Measurements from ENCODE around the gene FAM90A1. TPM values are rescaled to one million over a fixed set of nuclear protein-coding genes. Genes with fewer than 3 reads are reported as not detected.
A peak's percentile ranks its signal among the peaks of the same experiment; 100 is the strongest.
"Not testable (repeated sequence)": the region's sequence is repeated elsewhere in the genome, so short reads cannot be mapped to it uniquely, and the experiment has no call there.

Gene FAM90A1, protein sequence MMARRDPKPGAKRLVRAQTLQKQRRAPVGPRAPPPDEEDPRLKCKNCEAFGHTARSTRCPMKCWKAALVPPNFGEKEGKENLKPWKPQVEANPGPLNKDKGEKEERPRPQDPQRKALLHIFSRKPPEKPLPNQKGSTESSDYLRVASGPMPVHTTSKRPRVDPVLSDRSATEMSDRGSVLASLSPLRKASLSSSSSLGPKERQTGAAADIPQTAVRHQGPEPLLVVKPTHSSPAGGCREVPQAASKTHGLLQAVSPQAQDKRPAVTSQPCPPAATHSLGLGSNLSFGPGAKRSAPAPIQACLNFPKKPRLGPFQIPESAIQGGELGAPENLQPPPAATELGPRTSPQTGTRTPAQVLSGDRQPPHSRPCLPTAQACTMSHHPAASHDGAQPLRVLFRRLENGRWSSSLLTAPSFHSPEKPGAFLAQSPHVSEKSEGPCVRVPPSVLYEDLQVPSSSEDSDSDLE
- 1 to 10 TPM in 1 of 3 donors, under 1 TPM in 2; 0.91 to 2.0 (median 0.97) TPM for polyA plus RNA-seq (ENCODE audit: insufficient read length in 3 of 3)

DNA sequence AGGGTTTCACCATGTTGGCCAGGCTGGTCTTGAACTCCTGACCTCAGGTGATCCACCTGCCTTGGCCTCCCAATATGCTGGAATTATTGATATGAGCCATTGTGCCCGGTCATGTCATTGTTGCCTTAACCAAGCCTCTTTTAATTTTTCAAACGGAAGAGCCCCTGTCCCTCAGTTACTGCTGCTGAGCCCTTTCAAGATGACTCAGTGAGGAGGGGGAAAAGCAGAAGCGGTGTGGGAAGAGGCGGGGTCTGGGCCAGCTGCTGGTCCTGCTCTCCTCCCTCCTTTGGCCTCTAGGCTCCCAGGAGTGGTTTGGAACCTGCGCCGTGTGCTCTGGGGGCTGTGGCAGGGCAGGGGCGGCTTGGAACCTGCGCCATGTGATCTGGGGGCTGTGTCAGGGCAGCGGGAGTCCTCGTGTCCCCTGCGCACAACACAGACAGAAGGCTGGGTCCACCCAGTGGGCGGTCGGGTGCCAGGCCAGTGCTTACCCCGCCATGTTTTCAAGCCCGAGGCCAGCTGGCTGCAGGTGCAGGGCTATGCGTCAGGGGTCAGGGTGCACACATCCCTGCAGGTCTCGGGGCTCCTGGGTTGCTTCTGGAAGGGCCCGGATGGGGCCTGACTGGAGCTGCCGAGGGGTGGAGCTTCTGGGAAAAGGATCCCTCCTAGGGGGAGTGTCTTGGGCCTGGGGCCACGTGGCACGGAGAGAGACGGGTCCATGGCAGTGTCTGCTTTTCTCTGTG is at the start of gene FAM90A1:
FAM90A1 (minus strand) TSS at position 627 of the 740 bp plus-strand sequence. CDS start 2,786 bp downstream, outside the sequence.
- not testable (repeated sequence) for DNase-seq (ENCODE audit: low read depth in 3 of 3, low spot score in 2 of 3)

DNA sequence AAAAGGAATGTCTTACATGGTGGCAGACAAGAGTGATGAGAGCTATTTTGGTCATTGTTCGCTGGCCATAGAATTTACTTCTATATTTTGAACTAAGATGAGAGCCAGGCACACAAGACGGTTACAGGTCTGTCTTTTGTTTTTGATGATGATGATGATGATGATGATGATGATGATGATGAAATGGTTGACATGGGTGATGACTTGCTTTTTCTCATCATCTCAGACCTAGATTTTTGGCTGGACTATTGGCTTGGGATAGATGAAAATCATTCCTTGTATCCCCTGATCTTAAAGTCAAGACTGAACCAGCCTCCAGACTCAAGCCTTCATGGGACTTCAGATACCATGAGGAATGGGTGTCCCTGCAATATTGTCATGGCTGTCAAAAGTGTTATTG is 49.0 kb upstream of the FAM90A1 start:
- DNase-seq (ENCODE audit: low read depth in 3 of 3, low spot score in 2 of 3), result not testable (repeated sequence)

DNA sequence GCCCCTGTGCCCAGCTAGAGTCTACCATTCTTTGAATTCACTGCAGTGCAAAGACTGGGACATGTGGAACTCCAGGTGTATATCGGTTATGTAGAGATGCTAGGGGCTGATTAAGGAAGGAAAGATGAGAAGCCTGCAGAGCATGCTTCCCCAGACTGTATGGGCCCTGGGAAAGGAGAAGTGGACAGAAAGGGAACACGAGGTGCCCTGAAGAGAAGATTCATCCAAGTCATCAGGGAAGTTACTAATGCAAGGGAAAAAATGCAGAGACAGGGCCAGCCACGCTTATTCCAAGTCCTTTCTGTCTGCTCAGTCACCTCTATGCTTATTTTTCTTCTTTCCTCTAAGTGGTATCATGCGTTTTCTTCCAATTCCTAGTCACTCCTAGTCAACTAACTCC is 39.3 kb upstream of the FAM90A1 start:
- DNase-seq (ENCODE audit: low read depth in 3 of 3, low spot score in 2 of 3), result not testable (repeated sequence)

DNA sequence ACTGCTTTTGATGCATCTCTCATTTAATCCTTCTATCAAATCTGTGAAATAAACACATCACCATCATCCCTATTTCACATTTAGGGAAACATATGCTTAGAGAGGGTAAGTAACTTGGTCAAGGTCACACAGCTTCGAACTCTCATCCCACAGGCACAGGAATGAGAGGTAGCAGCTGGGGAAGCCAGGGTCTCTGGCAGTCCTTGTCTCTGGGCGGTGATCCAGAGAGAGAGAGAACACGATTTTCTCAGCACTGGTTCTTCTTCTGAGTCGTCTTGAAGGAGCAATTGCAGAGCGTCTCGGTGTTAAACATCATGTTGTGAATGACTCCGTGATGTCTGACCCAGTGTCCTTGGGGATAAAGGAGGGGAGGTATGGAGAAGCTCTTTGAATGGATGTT is 36.8 kb upstream of the FAM90A1 start:
- DNase-seq (ENCODE audit: low read depth in 3 of 3, low spot score in 2 of 3), result not testable (repeated sequence)

DNA sequence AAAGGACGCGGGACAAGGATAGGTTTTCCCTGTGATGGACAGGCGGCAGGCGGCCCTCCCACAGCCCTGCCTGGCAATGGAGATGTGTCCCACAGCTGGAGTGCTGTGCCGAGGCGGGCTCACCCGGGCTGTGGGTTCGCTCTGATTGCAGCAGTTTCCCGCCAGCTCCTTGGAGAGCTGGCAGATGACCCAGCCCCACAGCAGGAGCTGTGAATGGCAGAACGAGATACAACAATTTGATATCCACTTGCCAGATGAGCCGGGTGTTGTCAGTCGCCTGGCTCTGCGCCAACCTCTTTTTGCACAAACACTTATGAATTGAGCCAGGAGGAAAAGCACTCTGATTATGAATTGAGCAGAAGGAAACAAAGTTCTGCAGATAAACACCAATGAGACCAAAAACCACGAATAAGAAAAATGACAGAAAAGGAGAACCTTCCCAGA is 33.7 kb upstream of the FAM90A1 start:
- DNase-seq (ENCODE audit: low read depth in 3 of 3, low spot score in 2 of 3), result not testable (repeated sequence)

DNA sequence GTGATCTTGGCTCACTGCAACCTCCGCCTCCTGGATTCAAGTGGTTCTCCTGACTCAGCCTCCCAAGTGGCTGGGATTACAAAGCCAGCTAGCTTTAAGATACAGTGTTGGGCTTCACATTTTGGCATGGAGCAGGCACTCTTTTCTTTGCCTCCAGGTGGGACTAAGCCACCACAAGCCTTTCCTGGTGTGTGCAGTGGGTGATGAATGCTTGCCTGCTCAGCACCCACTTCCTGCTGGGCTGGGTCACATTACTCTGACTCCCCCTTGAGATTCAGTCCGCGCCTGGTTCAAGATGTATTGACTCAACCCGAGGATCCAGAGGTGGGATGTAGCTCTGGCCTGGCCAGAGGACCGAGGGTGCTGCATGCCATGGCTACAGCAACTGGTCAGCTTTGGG is 28.9 kb upstream of the FAM90A1 start:
- DNase-seq (ENCODE audit: low read depth in 3 of 3, low spot score in 2 of 3), result not testable (repeated sequence)

DNA sequence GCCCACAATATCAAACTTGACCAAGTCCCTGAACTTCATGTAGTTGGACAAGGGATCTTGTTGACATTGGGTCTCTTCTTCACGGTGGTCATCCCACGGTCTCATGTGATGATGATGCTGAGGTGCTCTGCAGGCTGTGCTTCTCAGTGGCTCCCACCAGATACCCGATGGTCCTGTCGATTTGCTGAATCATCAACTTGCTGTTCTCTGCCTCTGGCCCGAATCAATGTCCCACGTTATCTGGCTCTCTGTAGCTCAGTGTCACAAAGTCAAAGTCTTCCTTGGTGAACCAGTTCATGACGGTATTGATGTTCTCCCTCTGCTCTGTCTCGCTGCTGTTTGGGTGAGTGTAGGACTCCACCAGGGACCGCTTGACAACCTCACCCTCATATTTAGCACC is 27.3 kb upstream of the FAM90A1 start:
- not testable (repeated sequence) for DNase-seq (ENCODE audit: low read depth in 3 of 3, low spot score in 2 of 3)

DNA sequence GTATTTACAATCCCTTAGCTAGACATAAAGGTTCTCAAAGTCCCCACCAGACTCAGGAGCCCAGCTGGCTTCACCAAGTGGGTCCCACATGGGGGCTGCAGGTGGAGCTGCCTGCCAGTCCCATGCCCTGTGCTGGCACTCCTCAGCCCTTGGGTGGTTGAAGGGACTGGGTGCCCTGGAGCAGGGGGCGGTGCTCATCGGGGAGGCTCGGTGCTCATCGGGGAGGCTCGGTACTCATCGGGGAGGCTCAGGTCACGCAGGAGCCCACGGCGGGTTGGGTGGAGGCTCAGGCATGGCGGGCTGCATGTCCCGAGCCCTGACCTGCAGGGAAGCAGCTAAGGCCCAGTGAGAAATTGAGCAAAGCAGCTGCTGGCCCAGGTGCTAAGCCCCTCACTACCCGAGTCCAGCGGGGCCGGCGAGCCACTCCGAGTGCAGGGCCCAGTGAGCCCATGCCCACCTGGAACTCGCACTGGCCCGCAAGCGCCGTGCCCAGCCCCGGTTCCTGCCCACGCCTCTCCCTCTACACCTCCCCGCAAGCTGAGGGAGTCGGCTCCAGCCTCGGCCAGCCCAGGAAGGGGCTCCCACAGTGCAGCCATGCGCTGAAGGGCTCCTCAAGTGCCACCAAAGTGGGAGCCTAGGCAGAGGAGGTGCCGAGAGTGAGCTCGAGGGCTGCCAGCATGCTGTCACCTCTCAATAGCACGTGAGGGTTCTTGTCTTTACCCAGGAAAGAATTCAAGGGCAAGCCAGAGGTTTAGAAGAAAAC is 24.8 kb upstream of the FAM90A1 start:
- not testable (repeated sequence) for DNase-seq (ENCODE audit: low read depth in 3 of 3, low spot score in 2 of 3)

DNA sequence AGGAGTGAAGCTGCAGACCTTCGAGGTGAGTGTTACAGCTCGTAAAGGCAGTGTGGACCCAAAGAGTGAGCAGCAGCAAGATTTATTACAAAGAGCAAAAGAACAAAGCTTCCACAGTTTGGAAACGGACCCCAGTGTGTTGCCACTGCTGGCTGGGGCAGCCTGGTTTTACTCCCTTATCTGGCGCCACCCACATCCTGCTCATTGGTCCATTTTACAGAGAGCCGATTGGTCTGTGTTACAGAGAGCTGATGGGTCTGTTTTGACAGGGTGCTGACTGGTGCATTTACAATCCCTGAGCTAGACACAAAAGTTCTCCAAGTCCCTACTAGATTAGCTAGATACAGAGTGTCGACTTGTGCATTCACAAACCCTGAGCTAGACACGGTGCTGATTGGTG is 24.2 kb upstream of the FAM90A1 start:
- not testable (repeated sequence) for DNase-seq (ENCODE audit: low read depth in 3 of 3, low spot score in 2 of 3)

DNA sequence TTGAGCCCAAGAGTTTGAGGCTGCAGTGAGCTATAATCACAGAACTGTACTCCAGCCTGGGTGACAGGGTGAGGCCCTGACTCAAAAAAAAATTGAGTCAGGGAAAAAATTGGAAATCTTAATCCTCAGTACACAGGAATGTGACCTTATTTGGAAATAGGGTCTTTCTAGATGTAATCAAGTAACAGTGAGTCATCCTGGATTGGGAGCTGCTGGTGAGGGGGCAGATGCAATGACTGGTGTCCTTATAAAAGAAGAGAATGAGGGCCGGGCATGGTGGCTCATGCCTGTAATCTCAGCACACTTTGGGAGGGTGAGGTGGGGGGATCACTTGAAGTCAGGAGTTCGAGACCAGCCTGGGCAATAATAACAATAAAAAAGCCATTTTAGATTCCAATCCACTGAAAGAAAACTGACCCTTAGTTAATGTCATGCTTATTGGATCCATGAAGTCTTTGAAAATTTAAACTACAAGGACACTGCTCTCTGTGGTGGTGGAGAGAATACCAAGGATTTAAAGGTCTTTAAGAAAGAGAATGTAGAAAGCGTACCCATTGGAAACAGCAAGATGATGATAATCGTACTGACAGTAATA is 19.6 kb upstream of the FAM90A1 start:
- DNase-seq (ENCODE audit: low read depth in 3 of 3, low spot score in 2 of 3), result not testable (repeated sequence)

DNA sequence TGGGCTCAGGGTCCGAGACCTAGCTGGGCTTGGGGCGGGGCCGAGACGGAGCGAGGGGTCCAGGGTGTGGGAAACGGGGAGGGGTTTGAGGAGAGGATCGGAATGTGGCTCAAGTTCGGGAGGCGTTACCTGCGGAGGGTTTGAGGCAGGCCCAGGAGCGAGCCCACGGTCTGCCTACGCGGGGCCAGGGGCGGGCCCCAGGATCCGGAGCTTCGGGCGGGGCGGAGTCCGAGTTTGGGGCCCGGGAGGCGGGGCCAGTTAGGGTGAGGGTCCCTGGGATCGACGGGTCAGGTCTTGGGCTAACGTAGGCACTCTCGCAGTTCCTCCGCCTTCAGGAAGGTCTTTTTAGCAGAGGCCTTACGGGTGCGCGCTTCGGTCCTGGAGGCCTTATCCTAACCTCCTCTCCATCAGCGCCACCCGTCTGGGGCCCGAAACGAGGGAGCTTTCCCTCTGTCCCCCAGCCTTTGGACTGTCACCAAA is 16.3 kb upstream of the FAM90A1 start:
- peak in 1 of 3 donors; percentile 32 for DNase-seq (ENCODE audit: low read depth in 3 of 3, low spot score in 2 of 3)

DNA sequence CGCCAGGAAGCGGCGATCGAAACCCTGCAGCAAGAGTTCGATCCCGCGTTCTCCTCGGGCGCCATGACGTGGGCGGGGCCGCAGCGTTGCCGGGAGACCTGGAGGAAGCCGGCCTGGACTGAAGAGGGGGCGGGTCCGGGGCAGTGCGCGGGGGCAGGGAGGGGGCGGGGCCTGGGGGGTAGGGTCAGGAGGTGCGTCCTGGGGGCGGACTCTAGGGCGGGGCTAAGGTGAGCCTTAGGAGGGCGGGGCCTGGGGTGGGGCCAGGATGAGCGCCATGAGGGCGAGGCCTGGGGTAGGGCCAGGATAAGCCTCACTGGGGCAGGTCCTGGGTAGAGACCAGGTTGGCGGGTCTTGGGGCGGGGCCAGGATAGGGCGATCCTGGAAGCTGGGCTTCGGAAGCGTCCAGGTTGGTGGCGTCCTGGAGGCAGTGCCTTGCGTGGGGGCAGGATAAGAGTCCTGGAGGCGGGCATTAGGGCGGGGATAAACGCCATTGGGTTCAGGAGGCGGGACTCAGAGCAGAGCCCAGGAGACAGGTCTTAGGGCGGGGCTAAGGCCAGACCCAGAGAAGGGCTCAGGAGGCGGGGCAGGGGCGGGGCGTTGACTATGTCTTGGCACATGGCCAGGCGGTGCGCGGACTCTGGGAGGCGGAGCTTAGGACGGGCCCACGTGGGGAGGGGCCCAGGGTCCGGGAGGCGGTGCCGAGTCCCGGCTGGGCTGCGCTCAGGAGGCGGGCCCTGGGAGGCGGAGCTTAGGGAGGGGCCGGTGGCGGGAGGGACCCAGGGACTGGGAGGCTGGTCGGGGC is 15.7 kb upstream of the FAM90A1 start:
- peak; percentile 84 to 87 (median 86) for DNase-seq (ENCODE audit: low read depth in 3 of 3, low spot score in 2 of 3)

DNA sequence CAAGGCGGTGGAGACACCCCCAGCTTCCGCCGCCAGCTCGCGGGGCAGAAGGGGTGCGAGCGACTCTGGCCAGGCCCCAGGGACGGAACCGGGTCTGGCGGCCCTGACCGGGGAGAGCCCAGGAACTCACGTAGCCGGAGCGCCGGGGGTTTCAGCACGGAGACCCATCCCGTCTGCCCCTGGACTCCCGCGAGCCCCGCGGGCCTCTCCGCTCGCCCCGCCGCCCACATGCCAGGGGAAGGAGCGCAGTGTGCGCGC is 15.1 kb upstream of the FAM90A1 start:
- DNase-seq (ENCODE audit: low read depth in 3 of 3, low spot score in 2 of 3), result not testable (repeated sequence)

DNA sequence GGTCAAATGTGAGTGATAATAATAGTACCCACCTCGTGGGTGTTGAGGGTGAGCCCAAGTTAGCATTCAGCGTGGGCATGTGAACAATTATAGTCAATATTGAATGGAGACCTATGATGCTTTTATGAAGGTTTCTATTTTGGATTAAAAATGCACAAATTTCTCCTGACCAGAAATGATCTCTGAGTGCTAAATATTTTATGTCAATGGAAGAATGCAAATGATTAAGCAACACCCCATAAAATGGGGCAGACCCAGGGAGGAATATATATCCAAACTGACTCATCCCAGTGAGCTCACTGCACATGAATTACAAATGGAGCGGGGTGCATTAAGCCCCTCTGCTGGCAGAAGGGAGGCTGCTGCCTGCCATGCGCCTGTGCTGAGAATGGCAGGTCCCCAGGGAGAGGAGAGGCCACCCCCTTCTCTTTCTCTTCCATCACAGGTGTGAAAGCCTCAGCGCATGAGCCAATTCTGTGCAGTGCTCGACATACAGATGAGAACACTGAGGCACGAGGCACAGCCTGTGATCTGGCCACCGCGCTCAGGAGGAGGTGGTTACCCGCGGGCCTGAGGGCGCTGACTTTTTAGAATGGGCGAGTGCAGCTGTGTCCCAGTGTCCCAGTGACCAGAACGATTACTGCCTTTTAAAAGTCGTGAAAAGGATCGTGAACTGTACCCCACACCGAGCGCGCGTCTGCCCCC is 14.7 kb upstream of the FAM90A1 start:
- not testable (repeated sequence) for DNase-seq (ENCODE audit: low read depth in 3 of 3, low spot score in 2 of 3)

DNA sequence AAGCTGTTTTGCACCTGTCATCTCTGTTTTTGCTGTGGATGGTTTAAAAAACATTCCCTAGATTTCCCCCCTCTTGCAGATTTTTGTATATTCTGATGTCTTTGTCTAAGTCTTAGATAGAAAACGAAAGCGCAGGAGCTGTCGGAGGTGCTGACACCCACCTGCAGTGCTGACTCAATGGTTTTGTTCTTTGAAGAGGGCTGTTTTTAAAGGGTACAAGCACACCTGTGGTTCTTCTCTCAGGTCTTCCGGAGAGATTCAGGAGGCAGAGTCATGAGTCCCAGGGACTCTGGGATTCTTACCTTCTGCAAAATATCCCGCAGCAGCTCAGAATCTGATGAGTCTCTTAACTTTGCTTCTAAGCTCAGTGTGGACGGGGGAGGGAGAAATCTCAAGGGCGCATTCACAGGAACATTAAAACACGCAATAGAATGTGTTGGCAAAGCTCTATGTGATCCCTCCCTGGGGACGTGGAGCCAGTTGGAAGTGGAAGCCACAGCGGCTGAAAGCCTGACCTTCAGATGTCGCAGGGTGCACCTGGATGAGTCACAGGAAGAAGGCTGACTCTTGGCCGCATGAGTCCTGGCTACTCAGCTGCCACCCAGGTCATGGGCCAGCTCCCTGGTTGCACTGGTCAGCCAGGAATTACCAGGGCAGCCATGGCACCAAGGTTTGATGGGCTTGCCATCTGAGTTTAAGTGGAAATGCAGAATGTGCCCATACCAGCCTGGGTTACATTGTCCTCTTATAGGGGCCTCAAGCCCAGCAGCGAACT is 13.1 kb upstream of the FAM90A1 start:
- not testable (repeated sequence) for DNase-seq (ENCODE audit: low read depth in 3 of 3, low spot score in 2 of 3)

DNA sequence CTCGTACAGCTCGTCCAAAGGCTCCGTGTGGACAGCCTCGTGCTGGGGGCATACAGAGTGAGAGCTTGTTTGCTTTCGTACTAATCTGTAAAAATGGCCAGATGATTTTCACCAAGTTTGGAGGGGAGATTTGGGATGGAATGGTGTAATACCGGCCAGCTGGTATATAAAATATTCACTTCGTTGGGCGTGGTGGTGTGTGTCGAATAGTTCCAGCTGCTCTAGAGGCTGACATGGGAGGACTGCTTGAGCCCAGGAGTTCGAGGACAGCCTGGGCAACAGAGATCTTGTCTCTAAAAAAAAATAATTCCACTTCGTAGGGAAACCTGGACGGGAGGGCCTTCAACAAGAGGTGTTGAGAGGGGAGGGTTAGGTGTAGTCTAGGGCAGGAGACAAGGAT is 9.6 kb upstream of the FAM90A1 start:
- DNase-seq (ENCODE audit: low read depth in 3 of 3, low spot score in 2 of 3), result not testable (repeated sequence)

DNA sequence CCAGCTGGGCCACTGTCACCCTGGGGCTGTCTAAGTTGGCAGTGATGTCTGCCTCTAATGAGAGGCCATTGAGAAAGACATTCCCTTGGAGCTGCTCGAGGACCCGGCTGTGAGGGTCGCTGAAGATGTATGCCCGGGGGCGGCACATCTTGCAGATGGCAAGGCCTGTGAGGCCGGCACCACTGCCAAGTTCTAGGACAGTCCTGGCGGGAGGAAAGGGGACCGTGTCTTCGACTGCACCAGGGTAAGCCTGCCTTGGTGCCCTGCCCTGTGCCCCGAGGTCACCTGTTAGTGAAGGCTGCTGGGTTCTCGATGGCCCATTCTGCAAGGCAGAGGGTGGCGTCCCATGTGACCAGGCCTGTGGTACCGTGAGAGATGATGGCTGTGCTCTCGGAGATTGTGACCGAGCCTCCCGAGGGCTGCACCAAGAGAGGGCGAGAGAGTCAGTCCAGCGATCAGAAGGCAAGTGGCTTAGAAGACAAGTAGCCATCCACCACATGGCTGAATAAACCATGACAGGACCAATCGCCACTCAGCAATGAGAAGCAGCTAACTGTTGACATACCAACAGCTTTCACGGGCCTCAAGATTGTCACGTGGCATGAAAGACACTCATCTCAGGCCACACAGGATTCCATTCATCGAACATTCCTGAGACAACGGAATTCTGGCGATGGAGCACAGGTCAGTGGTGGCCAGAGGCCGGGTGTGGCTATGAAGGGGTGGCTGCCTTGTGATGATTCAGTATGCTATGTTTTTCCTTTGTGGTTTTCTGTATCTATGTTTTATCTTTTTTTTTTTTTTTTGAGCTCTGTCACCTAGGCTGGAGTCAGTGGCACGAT is 8.1 kb upstream of the FAM90A1 start:
- DNase-seq (ENCODE audit: low read depth in 3 of 3, low spot score in 2 of 3), result not testable (repeated sequence)
